ENCODE results near the gene RELL1. TPM values are rescaled to one million over a fixed set of nuclear protein-coding genes. Genes with fewer than 3 reads are reported as not detected.
A peak's percentile ranks its signal among the peaks of the same experiment; 100 is the strongest.

RELL1 gene
- total and polyA plus RNA-seq, 4 donors = 1.8 to 47.4 (median 20.6) TPM

- no peaks in the 10 kb centered on the region for H3K27me3 ChIP-seq (ENCODE audit: control insufficient read depth in 3 of 3, insufficient read depth in 3 of 3, low read length in 2 of 3)
- peak overlapping the region in 1 of 2 donors; percentile 63 for H3K27ac ChIP-seq (ENCODE audit: low read depth in 1 of 2, low read length in 1 of 2)
- peaks cover 10 to 54% (median 16%) of the 10 kb centered on the region in 5 donors for H3K4me1 ChIP-seq (ENCODE audit: control insufficient read depth in 5 of 5, insufficient read depth in 5 of 5, low read length in 5 of 5)
- H3K9ac ChIP-seq (ENCODE audit: insufficient read depth in 1 of 2, low read length in 2 of 2) = no peak overlapping the region
- DNase-seq (no peak), ATAC-seq (ENCODE audit: insufficient read depth, low FRiP score) (no peak)
- TF ChIP-seq, protein P1, sequence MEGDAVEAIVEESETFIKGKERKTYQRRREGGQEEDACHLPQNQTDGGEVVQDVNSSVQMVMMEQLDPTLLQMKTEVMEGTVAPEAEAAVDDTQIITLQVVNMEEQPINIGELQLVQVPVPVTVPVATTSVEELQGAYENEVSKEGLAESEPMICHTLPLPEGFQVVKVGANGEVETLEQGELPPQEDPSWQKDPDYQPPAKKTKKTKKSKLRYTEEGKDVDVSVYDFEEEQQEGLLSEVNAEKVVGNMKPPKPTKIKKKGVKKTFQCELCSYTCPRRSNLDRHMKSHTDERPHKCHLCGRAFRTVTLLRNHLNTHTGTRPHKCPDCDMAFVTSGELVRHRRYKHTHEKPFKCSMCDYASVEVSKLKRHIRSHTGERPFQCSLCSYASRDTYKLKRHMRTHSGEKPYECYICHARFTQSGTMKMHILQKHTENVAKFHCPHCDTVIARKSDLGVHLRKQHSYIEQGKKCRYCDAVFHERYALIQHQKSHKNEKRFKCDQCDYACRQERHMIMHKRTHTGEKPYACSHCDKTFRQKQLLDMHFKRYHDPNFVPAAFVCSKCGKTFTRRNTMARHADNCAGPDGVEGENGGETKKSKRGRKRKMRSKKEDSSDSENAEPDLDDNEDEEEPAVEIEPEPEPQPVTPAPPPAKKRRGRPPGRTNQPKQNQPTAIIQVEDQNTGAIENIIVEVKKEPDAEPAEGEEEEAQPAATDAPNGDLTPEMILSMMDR (IDR thresholded peaks at IDR 0.05; ENCODE audit: control extremely low read depth, extremely low read depth) = no peak
- H3K36me3 ChIP-seq (ENCODE audit: control insufficient read depth in 4 of 4, insufficient read depth in 4 of 4, low read length in 4 of 4) = no peaks in the 10 kb centered on the region
- WGBS, 2 donors = 78 to 86% methylated on average over 7 of the region's 7 CpGs
- H3K9me3 ChIP-seq (ENCODE audit: control insufficient read depth in 4 of 4, insufficient read depth in 3 of 4, low read length in 3 of 4) = no peaks in the 10 kb centered on the region
- H3K4me3 ChIP-seq = no peak overlapping the region
Measured at GRCh38 chr4:37663552-37663951, 22.6 kb downstream of the RELL1 start.

DNA sequence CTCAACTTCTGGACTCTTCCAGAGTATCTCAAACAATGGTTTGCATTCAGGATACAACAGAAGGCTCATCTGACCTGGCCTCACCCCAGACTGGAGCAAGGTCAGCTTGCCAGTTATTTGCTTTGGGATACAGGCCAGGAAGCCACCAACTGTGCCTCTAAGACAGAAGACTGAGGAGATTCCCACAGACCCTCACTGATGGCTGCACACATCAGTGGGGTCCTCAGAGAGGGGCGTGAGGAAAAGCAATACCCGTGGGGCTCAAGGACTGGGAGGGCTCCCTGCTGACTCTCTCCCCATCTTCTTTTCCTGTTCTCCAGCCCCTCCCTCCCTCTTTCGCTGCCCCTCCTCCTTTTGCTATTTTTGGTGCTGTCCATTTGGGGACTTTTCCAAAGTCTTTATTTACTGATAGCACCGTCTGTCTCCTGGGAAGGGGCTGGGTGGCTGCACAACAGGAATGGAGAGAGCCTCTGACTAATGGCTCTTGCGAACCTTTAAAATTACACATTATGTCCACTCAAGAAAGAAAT is 23.2 kb downstream of the RELL1 start:
- ATAC-seq (ENCODE audit: insufficient read depth, low FRiP score) = no peak
- TF ChIP-seq, protein P1 (IDR thresholded peaks at IDR 0.05; ENCODE audit: control extremely low read depth, extremely low read depth) = no peak

DNA sequence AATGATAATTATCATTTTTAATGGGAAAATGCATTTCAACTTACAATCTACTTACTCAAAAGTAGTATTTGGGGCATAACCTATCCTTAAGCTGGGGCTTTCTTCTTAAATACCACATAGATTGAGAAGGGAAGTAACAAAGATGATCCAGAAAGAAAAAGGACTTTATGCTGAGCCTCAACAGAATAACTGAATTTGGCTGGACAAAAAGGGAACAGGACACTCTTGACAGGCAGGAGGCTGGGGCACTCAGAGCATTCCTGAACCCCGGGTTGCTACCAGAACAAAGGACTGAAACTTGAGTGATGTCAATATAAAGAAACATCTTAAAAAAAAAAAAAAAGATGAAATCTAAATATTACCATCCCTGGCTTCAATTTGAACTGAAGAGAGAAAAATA is 23.9 kb downstream of the RELL1 start:
- WGBS, 2 donors = 12 to 21% methylated on average over 1 of the region's 1 CpG
- H3K27ac ChIP-seq (ENCODE audit: low read depth in 1 of 2, low read length in 1 of 2) = peak overlapping the region in 1 of 2 donors; percentile 72

More for the DNA sequence above, 23.2 kb downstream of the RELL1 start:
- H3K27me3 ChIP-seq (ENCODE audit: control insufficient read depth in 3 of 3, insufficient read depth in 3 of 3, low read length in 2 of 3) = no peaks in the 10 kb centered on the region
- no peaks in the 10 kb centered on the region for H3K36me3 ChIP-seq (ENCODE audit: control insufficient read depth in 4 of 4, insufficient read depth in 4 of 4, low read length in 4 of 4)
- 46 to 65% methylated on average over 5 of the region's 5 CpGs for WGBS, 2 donors
- no peak overlapping the region for H3K4me3 ChIP-seq
- no peak for DNase-seq
- H3K4me1 ChIP-seq (ENCODE audit: control insufficient read depth in 5 of 5, insufficient read depth in 5 of 5, low read length in 5 of 5) = peaks cover 10 to 54% (median 16%) of the 10 kb centered on the region in 5 donors
- peak overlapping the region; percentile 60 to 72 for H3K27ac ChIP-seq (ENCODE audit: low read depth in 1 of 2, low read length in 1 of 2)
- H3K9me3 ChIP-seq (ENCODE audit: control insufficient read depth in 4 of 4, insufficient read depth in 3 of 4, low read length in 3 of 4) = no peaks in the 10 kb centered on the region
- H3K9ac ChIP-seq (ENCODE audit: insufficient read depth in 1 of 2, low read length in 2 of 2) = no peak overlapping the region

More for the DNA sequence above, 23.9 kb downstream of the RELL1 start:
- Histone ChIP-seq H3K36me3 (ENCODE audit: control insufficient read depth in 4 of 4, insufficient read depth in 4 of 4, low read length in 4 of 4) (no peaks in the 10 kb centered on the region), H3K4me3 (no peak overlapping the region), H3K9me3 (ENCODE audit: control insufficient read depth in 4 of 4, insufficient read depth in 3 of 4, low read length in 3 of 4) (no peaks in the 10 kb centered on the region), H3K9ac (ENCODE audit: insufficient read depth in 1 of 2, low read length in 2 of 2) (no peak overlapping the region), H3K27me3 (ENCODE audit: control insufficient read depth in 3 of 3, insufficient read depth in 3 of 3, low read length in 2 of 3) (no peaks in the 10 kb centered on the region), H3K4me1 (ENCODE audit: control insufficient read depth in 5 of 5, insufficient read depth in 5 of 5, low read length in 5 of 5) (peaks cover 10 to 52% (median 16%) of the 10 kb centered on the region in 5 donors)
- TF ChIP-seq, protein P1 (IDR thresholded peaks at IDR 0.05; ENCODE audit: control extremely low read depth, extremely low read depth) = no peak
- no peak for DNase-seq
- no peak for ATAC-seq (ENCODE audit: insufficient read depth, low FRiP score)

Data from lung (tissue), 12 donors.